Calu3 (cell line): ENCODE measurements around the gene CFAP299. TPM values are rescaled to one million over a fixed set of nuclear protein-coding genes. Genes with fewer than 3 reads are reported as not detected.

ENCODE experiments used
- BruUV-seq: library from RNA; stranded (reverse); fragments of 400-500 nt; replicated peaks from 2 replicates; lab custom pipeline; 2021; lab: Mats Ljungman, UMichigan
- CTCF ChIA-PET: fragments of 300-600 bp; sonication (Branson Sonifier 250); formaldehyde crosslinking; loops from one replicate; lab custom pipeline; 2022; ENCODE audit warnings: antibody characterized with exemption; lab: Charles Lee
- DNase-seq: peaks from one replicate; pipeline ENCODE4 v3.0.0; 2022
- H3K27ac Mint-ChIP-seq: one replicate; pipeline ENCODE4 v1.8.0; 2022; ENCODE audit warnings: mixed read lengths; ENCODE audit not compliant: unreplicated experiment
- H3K27me3 Mint-ChIP-seq: one replicate; pipeline ENCODE4 v1.8.0; 2022; ENCODE audit warnings: mixed read lengths; ENCODE audit not compliant: unreplicated experiment
- H3K36me3 Mint-ChIP-seq: one replicate; pipeline ENCODE4 v1.8.0; 2022; ENCODE audit warnings: mild to moderate bottlenecking, moderate library complexity, mixed read lengths; ENCODE audit not compliant: insufficient read depth, unreplicated experiment
- H3K4me1 Mint-ChIP-seq: one replicate; pipeline ENCODE4 v1.8.0; 2022; ENCODE audit warnings: mild to moderate bottlenecking, low read depth, mixed read lengths; ENCODE audit not compliant: unreplicated experiment
- H3K4me3 Mint-ChIP-seq: one replicate; pipeline ENCODE4 v1.8.0; 2022; ENCODE audit warnings: mild to moderate bottlenecking, low read depth, moderate library complexity, mixed read lengths; ENCODE audit not compliant: unreplicated experiment
- H3K9me3 Mint-ChIP-seq: one replicate; pipeline ENCODE4 v1.8.0; 2022; ENCODE audit warnings: low read depth, mixed read lengths; ENCODE audit not compliant: unreplicated experiment
- CTCF ChIP-seq: fragments of 200-600 bp; IDR thresholded peaks from one replicate; pipeline ENCODE4 v1.8.0; 2022; ENCODE audit warnings: antibody characterized with exemption; ENCODE audit not compliant: unreplicated experiment
- intact Hi-C: fragments of 100-400 bp; cut with micrococcal nuclease; formaldehyde crosslinking; loops from one replicate; pipeline ENCODE4 v1.10.0; 2022; ENCODE audit not compliant: unreplicated experiment
- total RNA-seq: library from RNA; stranded (reverse); gene quantifications from 2 replicates; pipeline ENCODE4 v1.2.3, GENCODE V29; 2022

Gene CFAP299
- total RNA-seq, 1 experiment from 2014 or later: not detected

GRCh38 chr4:80560337-80560736, 224.8 kb downstream of the CFAP299 start:
- no peak for TF ChIP-seq CTCF
- H3K36me3 Mint-ChIP-seq: no peaks in the 10 kb centered on the region
- no peak for DNase-seq
- no peaks in the 10 kb centered on the region for H3K9me3 Mint-ChIP-seq
- BruUV-seq: no TSS peak
- intact Hi-C loops: no loop called here
- no peaks in the 10 kb centered on the region for H3K27me3 Mint-ChIP-seq
- CTCF ChIA-PET: no interaction called here
- no peaks in the 10 kb centered on the region for H3K4me1 Mint-ChIP-seq
- H3K4me3 Mint-ChIP-seq: no peak overlapping the region
- H3K27ac Mint-ChIP-seq: no peak overlapping the region

DNA sequence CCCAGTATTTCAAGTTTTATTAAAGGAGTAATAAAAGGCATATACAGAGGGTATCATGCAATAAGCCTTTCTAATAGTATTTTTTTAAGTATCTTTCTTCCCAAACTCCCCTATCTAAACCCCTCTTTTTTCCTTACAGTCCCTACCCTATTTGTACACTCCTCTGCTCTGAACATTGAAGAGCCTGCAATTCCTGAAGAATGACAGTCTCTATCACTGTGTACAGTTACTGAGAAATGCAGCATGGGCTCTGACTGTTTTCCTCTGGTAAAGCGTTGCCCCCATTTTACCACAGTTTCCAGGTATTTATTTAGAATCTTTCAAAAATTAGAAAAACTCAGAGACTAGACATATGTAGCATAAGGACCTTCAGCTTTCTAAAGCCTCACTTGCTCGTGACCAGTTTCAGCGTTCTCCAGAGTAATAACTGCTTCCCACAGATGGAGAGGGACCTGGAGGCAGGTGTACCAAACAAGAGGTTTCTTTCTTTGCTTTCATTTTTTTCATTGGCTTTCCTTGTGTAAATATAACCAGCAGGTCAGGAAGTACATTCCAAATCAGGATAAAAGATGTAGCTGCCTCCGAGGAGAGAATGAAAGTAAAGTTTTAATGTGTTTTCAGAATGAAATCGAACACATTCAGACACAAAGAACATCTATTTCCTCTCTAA, 230.8 kb downstream of the CFAP299 start:
- intact Hi-C loops: no loop called here
- CTCF ChIA-PET: no interaction called here
- Mint-ChIP-seq H3K36me3 (no peaks in the 10 kb centered on the region), H3K9me3 (no peaks in the 10 kb centered on the region), H3K4me3 (peak overlapping the region; percentile 62), H3K4me1 (peaks cover 9% of the 10 kb centered on the region), H3K27ac (peak overlapping the region; percentile 50), H3K27me3 (no peaks in the 10 kb centered on the region)
- no TSS peak for BruUV-seq
- no peak for DNase-seq
- TF ChIP-seq CTCF: no peak

- H3K36me3 Mint-ChIP-seq: no peaks in the 10 kb centered on the region
- DNase-seq: no peak
- BruUV-seq: no TSS peak
- H3K4me3 Mint-ChIP-seq: no peak overlapping the region
- no peak overlapping the region for H3K27ac Mint-ChIP-seq
- no peaks in the 10 kb centered on the region for H3K27me3 Mint-ChIP-seq
- TF ChIP-seq CTCF: no peak
- peaks cover 9% of the 10 kb centered on the region for H3K4me1 Mint-ChIP-seq
- intact Hi-C loops: no loop called here
- CTCF ChIA-PET: no interaction called here
- no peaks in the 10 kb centered on the region for H3K9me3 Mint-ChIP-seq
Observed at GRCh38 chr4:80568891-80569290, 233.4 kb downstream of the CFAP299 start.

DNA sequence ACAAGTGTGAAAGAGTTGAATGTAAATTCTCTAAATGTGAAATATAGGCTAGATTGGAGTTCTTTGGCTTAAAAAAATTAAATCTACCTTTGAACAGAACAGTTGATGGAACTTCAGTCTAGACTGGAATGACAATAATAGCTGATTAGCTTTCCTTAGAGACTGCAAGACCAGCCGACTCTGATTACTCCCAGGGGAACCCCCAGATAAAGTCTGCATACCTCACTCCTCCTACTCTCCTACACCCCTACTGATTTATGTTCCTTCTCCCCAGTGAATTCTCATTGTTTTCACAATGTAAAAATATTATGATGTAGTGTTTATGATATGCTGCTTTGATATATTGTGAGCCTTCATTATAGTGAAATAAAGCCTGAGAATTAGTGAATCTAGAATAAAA, 241.3 kb downstream of the CFAP299 start:
- no peaks in the 10 kb centered on the region for H3K9me3 Mint-ChIP-seq
- intact Hi-C loops: no loop called here
- CTCF ChIA-PET: no interaction called here
- no peaks in the 10 kb centered on the region for H3K4me1 Mint-ChIP-seq
- H3K36me3 Mint-ChIP-seq: no peaks in the 10 kb centered on the region
- no peak for DNase-seq
- no peak overlapping the region for H3K4me3 Mint-ChIP-seq
- TF ChIP-seq CTCF: no peak
- BruUV-seq: no TSS peak
- H3K27me3 Mint-ChIP-seq: no peaks in the 10 kb centered on the region
- H3K27ac Mint-ChIP-seq: no peak overlapping the region
